ENCODE data around the gene SEMA3B.

- no peak for TF ChIP-seq CTCF (conservative IDR thresholded peaks at IDR 0.05; ENCODE audit: low read length)
- no peak for TF ChIP-seq EZH2phosphoT487 (IDR thresholded peaks at IDR 0.05; ENCODE audit: borderline replicate concordance, low read depth, low read length)
Observed at GRCh38 chr3:50322115-50322385, 53.1 kb downstream of the SEMA3B start.
